ENCODE measurements around the gene DHRS4L2.
"Not testable (repeated sequence)": the region's sequence is repeated elsewhere in the genome, so short reads cannot be mapped to it uniquely, and the experiment has no call there.

DHRS4L2 gene

DNA sequence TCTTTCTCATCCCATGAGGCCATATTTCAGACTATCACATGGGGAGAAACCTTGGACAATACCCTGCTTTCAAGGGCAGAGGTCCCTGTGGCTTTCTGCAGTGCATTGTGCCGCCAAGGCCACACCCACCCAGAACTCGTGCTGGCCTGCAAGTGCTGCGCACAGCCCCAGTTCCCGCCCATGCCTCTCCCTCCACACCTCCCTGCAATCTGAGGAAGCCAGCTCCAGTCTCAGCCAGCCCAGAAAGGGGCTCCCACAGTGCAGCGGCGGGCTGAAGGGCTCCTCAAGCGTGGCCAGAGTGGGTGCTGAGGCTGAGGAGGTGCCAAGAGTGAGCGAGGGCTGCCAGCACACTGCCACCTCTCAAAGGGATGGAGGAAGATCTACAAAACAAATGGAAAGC, 15.6 kb upstream of the DHRS4L2 start:
- not testable (repeated sequence) for H3K4me3 ChIP-seq (ENCODE audit: low read depth, low read length)

DNA sequence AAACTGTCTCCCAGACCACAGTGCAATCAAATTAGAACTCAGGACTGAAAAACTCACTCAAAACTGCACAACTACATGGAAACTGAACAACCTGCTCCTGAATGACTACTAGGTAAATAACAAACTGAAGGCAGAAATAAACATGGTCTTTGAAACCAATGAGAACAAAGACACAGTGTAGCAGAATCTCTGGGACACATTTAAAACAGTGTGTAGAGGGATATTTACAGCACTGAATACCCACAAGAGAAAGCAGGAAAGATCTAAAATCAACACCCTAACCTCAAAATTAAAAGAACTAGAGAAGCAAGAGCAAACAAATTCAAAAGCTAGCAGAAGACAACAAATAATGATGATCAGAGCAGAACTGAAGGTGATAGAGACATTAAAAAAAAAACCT, 14.7 kb upstream of the DHRS4L2 start:
- H3K4me3 ChIP-seq (ENCODE audit: low read depth, low read length) = not testable (repeated sequence)

DNA sequence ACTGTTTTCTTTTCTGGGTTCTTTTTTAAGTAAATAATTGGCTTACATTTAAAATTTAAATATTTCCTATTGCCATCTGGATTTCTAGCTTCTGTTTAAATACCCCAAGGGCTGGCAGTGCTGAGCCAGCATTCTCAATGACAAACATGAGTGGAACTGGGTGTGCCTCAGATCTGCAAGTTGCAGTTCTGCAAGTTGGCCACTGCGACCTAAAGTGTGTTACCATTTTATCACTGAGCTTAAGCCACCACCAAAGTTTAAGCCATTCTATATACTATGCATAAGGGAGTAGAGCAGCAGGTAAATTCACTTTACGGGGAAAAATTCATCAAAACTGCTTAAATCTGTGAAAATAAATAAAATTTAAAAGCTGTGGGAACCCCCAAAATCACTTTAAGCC, 11.5 kb upstream of the DHRS4L2 start:
- not testable (repeated sequence) for H3K4me3 ChIP-seq (ENCODE audit: low read depth, low read length)

DNA sequence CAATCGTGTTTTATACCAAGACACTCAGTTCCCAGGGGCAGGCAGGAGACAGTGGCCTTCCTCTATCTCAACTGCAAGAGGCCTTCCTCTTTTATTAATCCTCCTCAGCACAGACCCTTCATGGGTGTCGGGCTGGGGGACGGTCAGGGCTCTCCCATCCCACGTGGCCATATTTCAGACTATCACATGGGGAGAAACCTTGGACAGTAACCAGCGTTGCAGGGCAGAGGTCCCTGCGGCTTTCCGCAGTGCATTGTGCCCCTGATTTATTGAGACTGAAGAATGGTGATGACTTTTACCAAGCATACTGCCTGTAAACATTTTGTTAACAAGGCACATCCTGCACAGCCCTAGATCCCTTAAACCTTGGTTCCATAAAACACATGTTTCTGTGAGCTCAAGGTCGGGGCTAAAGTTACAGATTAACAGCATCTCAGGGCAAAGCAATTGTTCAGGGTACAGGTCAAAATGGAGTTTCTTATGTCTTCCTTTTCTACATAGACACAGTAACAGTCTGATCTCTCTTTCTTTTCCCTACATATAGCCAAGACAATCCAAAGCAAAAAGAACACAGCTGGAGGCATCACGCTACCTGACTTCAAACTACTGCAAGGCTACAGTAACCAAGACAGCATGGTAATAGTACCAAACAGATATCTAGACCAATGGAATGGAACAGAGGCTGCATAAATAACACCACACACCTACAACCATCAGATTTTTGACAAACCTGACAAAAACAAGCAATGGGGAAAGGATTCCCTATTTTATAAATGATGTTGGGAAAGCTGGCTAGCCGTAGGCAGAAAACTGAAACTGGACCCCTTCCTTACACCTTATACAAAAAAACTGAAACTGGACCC, 6.5 kb upstream of the DHRS4L2 start:
- not testable (repeated sequence) for H3K4me3 ChIP-seq (ENCODE audit: low read depth, low read length)

DNA sequence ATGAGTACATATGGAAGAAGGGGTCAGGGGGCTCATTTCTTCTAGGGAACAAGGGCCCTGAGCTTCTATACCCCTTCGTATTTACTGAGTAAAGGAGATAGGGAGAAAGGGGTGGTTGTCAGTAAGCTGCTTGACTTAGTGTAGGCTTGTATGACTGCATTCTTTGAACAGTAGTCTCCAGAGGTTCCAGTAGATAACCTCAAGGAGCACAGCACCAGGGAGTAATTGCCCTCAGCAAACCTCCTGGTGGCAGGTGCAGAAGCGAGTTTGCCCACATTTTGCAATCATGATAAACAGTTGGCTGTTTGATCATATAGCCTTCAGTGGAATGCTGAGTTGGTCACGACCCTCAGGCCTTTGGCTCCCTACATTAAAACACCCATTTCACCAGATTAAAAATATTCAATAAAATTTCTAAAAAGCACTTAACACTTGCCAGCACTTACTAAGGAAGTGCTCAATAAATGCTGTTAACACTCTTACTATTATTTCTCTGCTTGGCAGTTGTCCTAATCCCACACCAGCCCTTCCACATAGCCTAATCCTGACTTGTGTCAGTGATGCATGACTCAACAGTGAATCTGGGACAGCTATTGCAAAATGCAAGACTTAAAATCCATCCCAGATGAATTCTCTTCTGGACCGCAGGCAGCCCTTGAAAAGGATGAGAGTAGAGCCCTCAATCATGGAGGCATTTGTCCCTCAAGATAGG, 3.7 kb upstream of the DHRS4L2 start:
- no peak overlapping the region for H3K4me3 ChIP-seq (ENCODE audit: low read depth, low read length)

DNA sequence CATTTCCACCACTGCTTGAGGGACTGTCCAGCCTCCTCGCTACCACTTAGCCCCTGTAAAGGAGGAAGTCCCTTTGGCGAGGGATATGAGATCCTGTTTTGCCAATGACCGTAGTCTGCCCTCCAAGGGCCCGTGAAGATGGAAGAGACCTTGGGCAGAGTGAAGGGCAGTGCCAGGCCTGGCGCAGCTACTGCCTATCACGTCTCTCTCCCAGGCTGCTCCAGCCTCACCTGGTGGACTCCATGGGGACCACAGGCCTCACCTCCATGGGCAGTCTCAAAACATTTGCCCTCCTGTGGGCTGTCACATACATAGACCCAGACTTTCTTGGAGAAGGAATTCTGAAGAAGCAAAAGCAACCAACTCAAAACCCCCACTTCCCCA, 514 bp upstream of the DHRS4L2 start:
- H3K4me3 ChIP-seq (ENCODE audit: low read depth, low read length) = not testable (repeated sequence)

DNA sequence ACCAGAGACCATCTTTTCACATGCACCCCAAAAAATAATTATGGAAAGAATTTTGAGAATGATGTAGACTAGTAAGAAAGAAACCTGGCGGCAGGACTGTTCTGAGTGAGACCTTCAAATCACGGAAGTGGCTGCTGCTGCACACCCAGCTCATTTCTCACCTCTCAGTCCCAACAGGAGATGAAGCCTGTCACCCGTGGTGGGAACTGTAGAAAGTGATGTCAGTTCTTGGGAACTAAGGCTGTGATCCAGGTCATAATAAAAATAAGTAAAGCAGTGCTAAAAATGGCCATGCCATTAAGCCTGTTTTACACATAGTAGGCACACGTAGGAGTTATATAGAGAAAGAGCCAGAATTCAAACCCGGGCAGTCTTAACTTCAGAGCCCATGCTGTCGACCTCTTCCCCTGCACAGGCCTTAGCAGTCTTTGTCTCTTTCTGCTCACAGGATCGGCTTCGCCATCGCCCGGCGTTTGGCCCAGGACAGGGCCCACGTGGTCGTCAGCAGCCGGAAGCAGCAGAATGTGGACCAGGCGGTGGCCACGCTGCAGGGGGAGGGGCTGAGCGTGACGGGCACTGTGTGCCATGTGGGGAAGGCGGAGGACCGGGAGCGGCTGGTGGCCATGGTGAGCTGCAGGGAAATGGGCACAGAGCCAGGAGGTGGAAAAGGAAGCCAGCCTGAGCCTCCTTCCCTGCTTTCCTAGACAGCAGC, 1.2 kb downstream of the DHRS4L2 start:
- H3K4me3 ChIP-seq (ENCODE audit: low read depth, low read length) = not testable (repeated sequence)

DNA sequence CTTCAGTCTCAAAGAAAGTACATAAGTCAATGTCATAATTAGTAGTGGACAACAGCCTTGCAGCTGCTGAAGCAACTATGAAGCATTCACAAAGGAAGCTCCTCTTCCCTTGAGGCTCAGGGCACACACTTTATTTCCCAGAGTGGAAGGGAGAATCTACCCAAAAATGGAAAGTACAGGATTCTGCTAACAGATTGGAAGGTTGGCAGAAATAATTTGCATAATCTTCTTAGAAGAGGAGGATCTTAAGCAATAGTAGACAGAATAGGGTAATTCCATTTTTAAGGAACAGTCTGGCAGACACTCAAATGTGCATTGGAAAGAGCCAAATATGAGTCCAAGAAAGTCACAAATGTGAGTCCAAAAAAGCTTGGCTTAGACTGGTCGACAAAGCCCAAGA, 2.2 kb downstream of the DHRS4L2 start:
- H3K4me3 ChIP-seq (ENCODE audit: low read depth, low read length) = not testable (repeated sequence)

DNA sequence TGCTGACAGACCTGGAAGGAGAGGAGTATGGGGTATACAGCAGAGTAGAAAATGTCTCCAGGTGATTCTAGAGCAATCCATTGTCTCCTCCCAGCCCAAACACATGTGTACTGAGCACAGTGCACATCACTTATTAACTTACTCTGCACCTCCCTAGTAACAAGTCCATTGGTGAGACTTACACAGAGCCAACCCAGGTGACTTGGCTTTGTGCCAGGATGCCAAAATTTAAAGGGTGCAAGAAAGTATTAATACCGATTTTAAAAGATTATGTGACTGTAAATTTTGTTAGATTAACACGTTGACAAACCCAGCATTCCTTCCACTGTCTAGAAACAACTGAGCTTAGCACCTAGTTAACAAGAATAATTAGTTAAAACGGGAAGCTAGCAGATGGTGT, 4.3 kb downstream of the DHRS4L2 start:
- H3K4me3 ChIP-seq (ENCODE audit: low read depth, low read length) = not testable (repeated sequence)

DNA sequence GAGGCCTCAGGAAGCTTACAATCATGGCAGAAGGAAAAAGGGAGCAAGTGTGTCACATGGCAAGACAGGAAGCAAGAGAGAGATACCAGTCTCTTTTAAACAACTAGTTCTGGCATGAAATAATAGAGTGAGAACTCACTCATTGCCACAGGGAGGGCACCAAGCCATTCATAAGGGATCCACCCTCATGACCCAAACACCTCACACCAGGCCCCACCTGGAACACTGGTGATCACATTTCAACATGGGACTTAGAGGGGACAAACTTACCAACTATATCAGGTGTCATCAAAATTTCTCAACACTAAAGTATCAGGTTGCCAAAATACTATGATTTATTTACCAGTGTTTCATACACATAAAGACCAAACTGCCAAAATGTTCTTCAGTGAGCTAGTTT, 7.3 kb downstream of the DHRS4L2 start:
- H3K4me3 ChIP-seq (ENCODE audit: low read depth, low read length) = not testable (repeated sequence)

DNA sequence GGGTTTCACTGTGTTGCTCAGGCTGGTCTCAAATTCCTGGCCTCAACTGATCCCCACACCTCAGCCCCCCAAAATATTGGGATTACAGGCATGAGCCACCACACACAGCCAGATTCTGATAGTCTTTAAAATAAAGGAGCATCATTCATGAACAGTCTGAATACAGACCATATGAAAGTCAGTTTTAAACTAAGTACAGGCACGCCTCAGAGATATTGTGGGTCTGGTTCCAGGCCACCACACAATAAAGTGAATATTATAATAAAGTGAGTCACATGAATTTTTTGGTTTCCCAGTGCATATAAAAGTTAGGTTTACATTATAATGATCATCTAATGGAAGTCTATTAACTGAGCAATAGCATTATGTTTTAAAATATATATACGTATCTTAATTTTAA, 8.1 kb downstream of the DHRS4L2 start:
- H3K4me3 ChIP-seq (ENCODE audit: low read depth, low read length) = not testable (repeated sequence)

DNA sequence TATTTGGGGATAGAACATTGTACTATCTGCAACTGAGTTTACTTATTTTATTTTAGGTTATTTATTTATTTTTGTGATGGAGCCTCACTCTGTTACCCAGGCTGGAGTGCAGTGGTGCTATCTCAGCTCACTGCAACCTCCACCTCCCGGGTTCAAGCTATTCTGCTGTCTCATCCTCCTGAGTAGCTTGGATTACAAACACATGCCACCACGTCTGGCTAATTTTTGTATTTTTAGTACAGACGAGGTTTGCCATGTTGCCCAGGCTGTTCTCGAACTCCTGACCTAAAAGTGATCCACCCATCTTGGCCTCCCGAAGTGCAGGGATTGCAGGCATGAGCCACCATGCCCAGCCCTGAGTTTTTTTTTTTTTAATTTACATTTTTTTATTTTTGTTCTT, 10.9 kb downstream of the DHRS4L2 start:
- H3K4me3 ChIP-seq (ENCODE audit: low read depth, low read length) = not testable (repeated sequence)

DNA sequence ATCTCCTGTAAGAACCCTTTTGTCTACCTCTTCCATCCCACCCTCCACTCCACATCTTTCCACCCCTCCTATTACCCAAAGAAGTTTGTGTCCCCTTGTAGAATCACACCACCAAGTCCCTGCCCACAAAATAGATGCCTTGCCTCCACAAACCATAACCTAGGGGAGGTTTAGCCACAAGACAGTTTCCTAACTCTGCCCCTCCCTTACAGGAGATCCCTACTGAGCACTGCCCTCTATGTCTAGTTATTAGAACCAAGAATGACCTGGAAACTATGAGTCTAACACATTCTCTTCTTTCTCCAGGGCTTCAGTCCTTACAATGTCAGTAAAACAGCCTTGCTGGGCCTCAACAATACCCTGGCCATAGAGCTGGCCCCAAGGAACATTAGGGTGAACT, 12.3 kb downstream of the DHRS4L2 start:
- H3K4me3 ChIP-seq (ENCODE audit: low read depth, low read length) = not testable (repeated sequence)

DNA sequence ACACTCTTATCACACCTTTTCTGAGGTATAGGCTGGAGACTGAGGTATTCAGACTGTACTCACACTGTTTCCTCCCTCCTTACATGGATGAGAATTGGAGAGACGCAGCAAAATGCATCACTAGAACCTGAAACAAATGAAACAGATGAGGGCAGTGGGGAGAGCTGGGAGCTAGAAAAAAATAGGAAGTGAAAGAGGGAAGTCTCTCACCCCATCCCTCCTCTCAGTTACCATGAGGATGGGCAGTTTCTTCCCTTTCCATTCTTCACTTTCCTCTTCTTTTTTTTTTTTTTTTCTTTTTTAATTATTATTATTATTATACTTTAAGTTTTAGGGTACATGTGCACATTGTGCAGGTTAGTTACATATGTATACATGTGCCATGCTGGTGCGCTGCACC, 12.9 kb downstream of the DHRS4L2 start:
- H3K4me3 ChIP-seq (ENCODE audit: low read depth, low read length) = not testable (repeated sequence)

DNA sequence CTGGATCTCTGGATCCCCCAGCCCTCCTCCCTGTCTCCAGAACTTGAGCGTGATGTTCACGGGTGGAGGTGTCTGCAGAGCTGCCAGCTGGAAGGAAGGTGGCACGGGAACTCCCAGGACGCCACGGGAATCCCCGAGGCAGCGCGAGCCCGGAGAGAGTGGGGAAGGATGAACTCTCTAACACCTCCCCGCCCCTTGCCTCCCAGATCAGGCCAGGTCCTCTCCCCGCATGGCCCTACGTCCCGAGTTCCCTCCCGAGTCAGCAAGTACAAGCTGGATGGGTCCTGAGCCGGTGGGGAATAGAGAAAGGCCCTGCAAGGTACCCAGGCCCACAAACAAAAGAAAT, 17.7 kb downstream of the DHRS4L2 start:
- not testable (repeated sequence) for H3K4me3 ChIP-seq (ENCODE audit: low read depth, low read length)

DNA sequence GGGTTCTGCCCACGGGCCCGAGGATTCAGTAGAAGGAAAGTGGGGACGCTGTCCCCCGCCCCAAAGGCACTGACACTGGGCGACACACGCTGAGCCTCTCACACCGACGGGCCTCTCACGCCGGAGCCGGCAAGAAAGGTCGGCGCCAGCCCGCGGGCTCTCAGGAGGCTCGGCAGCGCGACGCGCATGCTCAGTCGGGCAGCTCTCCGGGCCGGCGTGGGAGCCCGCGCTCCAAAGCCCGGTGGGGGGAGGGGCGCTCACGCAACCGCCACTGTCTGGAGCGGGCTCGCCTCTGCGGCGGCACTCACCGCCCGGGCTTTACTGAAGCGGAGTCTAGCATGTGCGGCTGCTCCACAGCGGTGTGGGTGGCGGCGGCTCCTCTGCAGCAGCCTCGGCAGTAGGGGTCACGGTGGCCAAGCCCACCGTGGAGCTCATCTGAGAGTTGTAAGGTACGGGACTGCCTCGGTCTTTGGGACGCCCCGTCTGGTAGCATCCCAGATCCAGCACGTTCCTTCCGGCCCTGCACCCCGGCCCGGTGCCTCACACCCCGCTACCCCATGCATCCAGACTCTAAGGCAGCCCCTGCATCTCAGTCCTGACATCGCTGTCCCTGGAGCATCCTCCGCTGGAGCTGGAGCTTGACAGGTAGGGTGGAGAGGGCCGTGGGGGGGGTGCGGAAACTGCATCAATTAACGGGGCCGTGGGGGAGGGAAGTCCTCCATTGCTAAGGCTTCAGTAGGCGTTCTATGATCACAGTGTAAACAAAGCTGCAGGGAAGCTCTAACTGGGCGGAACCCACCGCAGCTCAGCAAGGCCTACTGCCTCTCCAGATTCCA, 18.3 kb downstream of the DHRS4L2 start:
- peak overlapping the region; percentile 4 for H3K4me3 ChIP-seq (ENCODE audit: low read depth, low read length)

DNA sequence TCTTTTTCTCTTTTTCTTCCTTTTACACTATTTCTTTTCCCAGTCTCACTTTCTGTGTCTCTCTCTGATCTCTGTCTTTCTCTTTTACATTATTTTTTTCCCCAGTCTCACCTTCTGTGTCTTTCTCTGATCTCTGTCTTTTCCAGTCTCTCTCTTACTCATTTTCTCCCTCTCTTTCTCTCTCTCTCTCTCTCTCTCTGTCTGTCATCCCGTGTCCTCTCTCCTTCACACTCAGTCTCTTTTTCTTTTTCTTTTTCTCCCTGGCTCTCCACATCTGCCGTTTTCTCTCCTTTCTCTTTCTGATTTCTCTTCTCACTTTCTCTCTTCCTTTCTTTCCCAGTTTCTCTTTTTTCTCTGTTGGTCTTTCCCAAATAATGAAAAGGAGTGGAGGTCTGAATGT, 22.3 kb downstream of the DHRS4L2 start:
- no peak overlapping the region for H3K4me3 ChIP-seq (ENCODE audit: low read depth, low read length)

DNA sequence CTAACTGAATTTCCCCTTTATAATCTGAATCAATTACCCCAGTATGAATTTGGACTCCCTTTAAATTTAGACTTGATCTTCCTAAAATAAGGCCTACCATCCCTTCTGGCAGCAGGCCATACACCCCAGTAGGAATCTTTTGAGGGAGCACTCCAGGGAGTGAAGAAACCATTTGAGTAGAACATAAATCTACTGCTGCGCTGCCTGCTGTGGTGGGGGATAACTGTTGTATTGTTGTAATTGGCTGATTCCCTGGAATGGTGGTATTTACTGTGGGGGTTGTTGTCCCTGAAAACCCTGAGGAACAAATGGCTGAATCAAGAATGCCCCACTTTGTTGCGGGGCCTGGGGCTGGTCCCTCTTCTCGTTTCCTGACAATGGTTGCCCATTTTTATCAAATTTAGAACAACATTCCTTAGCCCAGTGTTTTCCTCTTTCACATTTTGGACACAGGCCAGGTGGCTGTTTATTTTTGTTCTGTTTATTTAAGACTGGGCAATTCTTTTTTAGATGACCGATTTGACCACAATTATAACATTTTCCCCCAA, 24.1 kb downstream of the DHRS4L2 start:
- H3K4me3 ChIP-seq (ENCODE audit: low read depth, low read length) = not testable (repeated sequence)

DNA sequence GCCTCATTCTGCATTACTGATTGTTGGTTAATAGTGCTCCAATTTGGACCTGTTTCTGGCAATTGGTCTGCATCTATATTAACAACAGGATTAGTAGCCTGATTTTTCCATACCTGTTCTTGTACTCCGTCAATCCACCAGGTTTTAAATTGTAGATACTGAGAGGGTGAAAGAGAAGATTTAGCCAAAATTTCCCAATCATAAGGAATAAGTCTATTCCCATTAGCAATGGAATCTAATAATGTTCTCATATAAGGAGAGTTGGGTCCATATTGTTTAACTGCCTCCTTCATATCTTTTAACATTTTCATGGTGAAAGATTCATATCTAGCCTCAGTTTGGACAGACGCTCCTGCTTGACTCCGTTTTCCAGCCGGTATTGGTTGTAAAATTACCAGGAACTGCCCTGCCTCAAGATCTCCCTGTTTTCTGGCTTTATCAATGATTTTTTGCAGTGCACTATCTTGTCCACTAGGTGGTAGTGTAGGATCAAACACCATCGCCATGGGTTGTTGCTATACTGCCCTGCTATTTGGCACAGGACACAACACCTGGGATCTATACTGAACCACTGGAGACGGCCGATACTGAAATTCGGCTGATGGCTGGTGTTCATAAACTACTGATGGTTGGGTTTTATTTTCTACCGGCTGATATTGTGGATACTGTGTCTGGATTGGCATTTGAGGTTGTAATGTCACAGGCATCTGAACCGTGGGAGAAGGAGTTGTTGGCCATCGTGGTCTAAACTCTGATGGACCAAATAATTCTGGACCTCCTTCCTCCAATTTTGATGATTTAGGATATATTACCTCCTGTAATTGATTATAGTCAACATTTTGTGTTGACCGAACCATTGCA, 25.2 kb downstream of the DHRS4L2 start:
- no peak overlapping the region for H3K4me3 ChIP-seq (ENCODE audit: low read depth, low read length)

DNA sequence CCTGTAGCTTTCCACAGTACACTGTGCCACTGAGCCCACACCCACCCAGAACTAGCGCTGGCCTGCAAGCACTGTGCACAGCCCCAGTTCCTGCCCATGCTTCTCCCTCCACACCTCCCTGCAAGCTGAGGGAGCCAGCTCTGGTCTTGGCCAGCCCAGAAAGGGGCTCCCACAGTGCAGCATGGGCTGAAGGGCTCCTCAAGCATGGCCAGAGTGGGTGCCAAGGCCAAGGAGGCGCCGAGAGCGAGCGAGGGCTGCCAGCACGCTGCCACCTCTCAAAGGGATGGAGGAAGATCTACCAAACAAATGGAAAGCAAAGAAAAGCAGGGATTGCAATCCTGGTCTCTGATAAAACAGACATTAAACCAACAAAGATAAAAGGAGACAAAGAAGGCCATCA, 27.0 kb downstream of the DHRS4L2 start:
- not testable (repeated sequence) for H3K4me3 ChIP-seq (ENCODE audit: low read depth, low read length)

All from iPS-11a (cell line).